ENCODE results near the gene LPCAT4. TPM values are rescaled to one million over a fixed set of nuclear protein-coding genes. Genes with fewer than 3 reads are reported as not detected.
A peak's percentile ranks its signal among the peaks of the same experiment; 100 is the strongest.

LPCAT4 gene
- total RNA-seq, 8 experiments from 2014 or later: 9.9 to 39.6 (median 21.8) TPM

GRCh38 chr15:34374816-34375215, 7.8 kb upstream of the LPCAT4 start:
- ATAC-seq (replicated peaks in 6 of 8): no peak
- in situ Hi-C loops (cut with MboI; ENCODE audit: low pct_unique_long_range_greater_than_20kb in 2 of 9, low sequenced_read_pairs in 9 of 9, unreplicated experiment in 9 of 9): loop anchor here in 3 of 9 experiments (25.0 kb wide), 2 partner anchors 212 to 263 kb away; partner anchors contain the start of genes GOLGA8B (in 2 of the 3), EMC7 (in 1 of the 3) and PGBD4 (in 1 of the 3)
- no peak overlapping the region for H3K27ac ChIP-seq
- WGBS, 10 experiments: 33 to 100% (median 86%) methylated on average over 1 to 2 of the region's 2 CpGs; no CpG with 5 or more reads in 1 of the 10 experiments
- no peak overlapping the region for H3K4me3 ChIP-seq
- no peaks in the 10 kb centered on the region for H3K4me1 ChIP-seq (replicated peaks in 1 of 2)

DNA sequence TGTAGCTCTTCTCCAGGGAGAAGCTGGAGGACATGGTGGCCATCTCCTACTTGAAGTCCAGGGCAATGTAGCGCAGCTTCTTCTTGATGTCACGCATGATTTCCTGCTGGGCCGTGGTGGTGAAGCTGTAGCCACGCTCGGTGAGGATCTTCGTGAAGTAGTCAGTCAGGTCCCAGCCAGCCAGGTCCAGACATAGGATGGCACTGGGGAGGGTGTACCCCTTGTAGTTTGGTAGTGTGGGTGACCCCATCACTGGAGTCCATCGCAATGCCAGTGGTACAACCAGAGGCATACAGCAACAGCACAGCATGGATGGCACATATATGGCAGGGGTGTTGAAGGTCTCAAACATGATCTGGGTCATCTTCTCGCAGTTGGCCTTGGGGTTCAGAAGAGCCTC, 7.0 kb upstream of the LPCAT4 start:
- H3K4me3 ChIP-seq: no peak overlapping the region
- in situ Hi-C loops (cut with MboI; ENCODE audit: low pct_unique_long_range_greater_than_20kb in 2 of 9, low sequenced_read_pairs in 9 of 9, unreplicated experiment in 9 of 9): loop anchor here in 3 of 9 experiments (25.0 kb wide), 2 partner anchors 213 to 262 kb away; partner anchors contain the start of genes GOLGA8B (in 2 of the 3), EMC7 (in 1 of the 3) and PGBD4 (in 1 of the 3)
- ATAC-seq (replicated peaks in 6 of 8): no peak

GRCh38 chr15:34370643-34371042, 3.6 kb upstream of the LPCAT4 start:
- no CpG with 5 or more reads among the region's 2 CpGs for WGBS, 10 experiments
- in situ Hi-C loops (cut with MboI; ENCODE audit: low pct_unique_long_range_greater_than_20kb in 2 of 9, low sequenced_read_pairs in 9 of 9, unreplicated experiment in 9 of 9): loop anchor here in 3 of 9 experiments (25.0 kb wide), 2 partner anchors 217 to 258 kb away; partner anchors contain the start of genes GOLGA8B (in 2 of the 3), EMC7 (in 1 of the 3) and PGBD4 (in 1 of the 3)
- no peak overlapping the region for H3K27ac ChIP-seq
- H3K4me1 ChIP-seq (replicated peaks in 1 of 2): peaks cover 7% of the 10 kb centered on the region in 2 donors
- no peak for ATAC-seq (replicated peaks in 6 of 8)
- H3K4me3 ChIP-seq: no peak overlapping the region

More for the DNA sequence above, 7.0 kb upstream of the LPCAT4 start:
- no peak overlapping the region for H3K27ac ChIP-seq
- H3K4me1 ChIP-seq (replicated peaks in 1 of 2): no peaks in the 10 kb centered on the region
- WGBS, 10 experiments: 90 to 100% (median 96%) methylated on average over 1 to 8 of the region's 8 CpGs; no CpG with 5 or more reads in 5 of the 10 experiments

GRCh38 chr15:34370129-34370528, 3.1 kb upstream of the LPCAT4 start:
- no peak overlapping the region for H3K4me3 ChIP-seq
- no peak for ATAC-seq (replicated peaks in 6 of 8)
- no peak overlapping the region for H3K27ac ChIP-seq
- in situ Hi-C loops (cut with MboI; ENCODE audit: low pct_unique_long_range_greater_than_20kb in 2 of 9, low sequenced_read_pairs in 9 of 9, unreplicated experiment in 9 of 9): loop anchor here in 3 of 9 experiments (25.0 kb wide), 2 partner anchors 217 to 258 kb away; partner anchors contain the start of genes GOLGA8B (in 2 of the 3), EMC7 (in 1 of the 3) and PGBD4 (in 1 of the 3)
- H3K4me1 ChIP-seq (replicated peaks in 1 of 2): peaks cover 12% of the 10 kb centered on the region in 2 donors
- WGBS, 10 experiments: 0 to 100% (median 93%) methylated on average over 1 to 2 of the region's 2 CpGs; no CpG with 5 or more reads in 3 of the 10 experiments

DNA sequence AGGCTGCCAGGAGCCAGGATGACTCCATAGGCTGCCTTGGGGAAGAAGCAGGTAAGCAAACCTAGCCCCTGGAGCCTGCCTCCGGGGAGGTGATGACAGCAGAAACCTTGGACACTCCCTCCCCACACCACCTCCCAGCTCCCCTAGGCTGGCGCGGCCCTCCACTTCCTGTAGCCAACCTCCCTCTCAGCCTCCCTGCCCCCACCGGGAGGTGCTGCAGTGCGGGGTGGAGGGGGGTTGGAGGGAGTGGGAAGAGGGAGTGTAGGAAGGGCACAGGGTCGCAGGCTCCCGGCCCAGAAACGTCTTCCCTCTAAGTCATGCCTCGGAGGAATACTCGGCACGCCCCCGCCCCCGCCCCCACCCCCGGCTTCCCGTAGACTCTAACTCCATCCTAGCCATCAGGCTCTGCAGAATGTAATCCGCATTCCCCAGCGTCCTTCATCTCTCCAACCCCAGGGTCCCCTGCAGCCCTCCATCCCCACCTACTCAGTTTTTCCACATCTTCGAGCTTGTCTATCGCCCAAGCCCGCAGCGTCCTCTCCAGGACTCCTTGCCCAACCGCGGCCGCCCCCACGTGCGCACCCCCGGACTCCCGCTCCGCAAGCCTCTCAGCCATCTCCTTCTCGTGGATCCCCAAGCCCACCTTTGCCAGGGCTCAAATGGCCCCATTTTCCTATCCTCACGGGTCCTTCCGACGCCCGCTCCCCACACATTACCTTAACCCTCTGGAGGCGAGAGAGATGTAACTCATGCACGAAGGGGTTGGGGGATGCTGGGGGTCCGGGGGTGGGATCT, 528 bp downstream of the LPCAT4 start:
- ATAC-seq (replicated peaks in 6 of 8): peak; percentile 6 to 77 (median 65)
- peak overlapping the region; percentile 93 to 98 for H3K27ac ChIP-seq
- in situ Hi-C loops (cut with MboI; ENCODE audit: low pct_unique_long_range_greater_than_20kb in 2 of 9, low sequenced_read_pairs in 9 of 9, unreplicated experiment in 9 of 9): loop anchor here in 3 of 9 experiments (25.0 kb wide), 2 partner anchors 221 to 254 kb away; partner anchors contain the start of genes GOLGA8B (in 2 of the 3), EMC7 (in 1 of the 3) and PGBD4 (in 1 of the 3)
- WGBS, 10 experiments: no CpG with 5 or more reads among the region's 37 CpGs
- peak overlapping the region; percentile 71 to 94 (median 93) for H3K4me3 ChIP-seq
- H3K4me1 ChIP-seq (replicated peaks in 1 of 2): peaks cover 12 to 13% of the 10 kb centered on the region in 2 donors

- H3K4me1 ChIP-seq (replicated peaks in 1 of 2): peaks cover 12 to 13% of the 10 kb centered on the region in 2 donors
- H3K4me3 ChIP-seq: peak overlapping the region; percentile 71 to 94 (median 93)
- in situ Hi-C loops (cut with MboI; ENCODE audit: low pct_unique_long_range_greater_than_20kb in 2 of 9, low sequenced_read_pairs in 9 of 9, unreplicated experiment in 9 of 9): loop anchor here in 3 of 9 experiments (25.0 kb wide), 2 partner anchors 221 to 254 kb away; partner anchors contain the start of genes GOLGA8B (in 2 of the 3), EMC7 (in 1 of the 3) and PGBD4 (in 1 of the 3)
- no peak for ATAC-seq (replicated peaks in 6 of 8)
- H3K27ac ChIP-seq: peak overlapping the region; percentile 93 to 98
- 0 to 80% (median 64%) methylated on average over 1 to 4 of the region's 5 CpGs; no CpG with 5 or more reads in 3 of the 10 experiments for WGBS, 10 experiments
Measured at GRCh38 chr15:34365836-34366235, 1.2 kb downstream of the LPCAT4 start.

GRCh38 chr15:34365091-34365825, 1.7 kb downstream of the LPCAT4 start:
- no peak for ATAC-seq (replicated peaks in 6 of 8)
- Histone ChIP-seq H3K27ac (peak overlapping the region; percentile 93 to 98), H3K4me3 (peak overlapping the region; percentile 71 to 94 (median 93)), H3K4me1 (replicated peaks in 1 of 2) (peaks cover 12 to 13% of the 10 kb centered on the region in 2 donors)
- in situ Hi-C loops (cut with MboI; ENCODE audit: low pct_unique_long_range_greater_than_20kb in 2 of 9, low sequenced_read_pairs in 9 of 9, unreplicated experiment in 9 of 9): loop anchor here in 3 of 9 experiments (25.0 kb wide), 2 partner anchors 222 to 253 kb away; partner anchors contain the start of genes GOLGA8B (in 2 of the 3), EMC7 (in 1 of the 3) and PGBD4 (in 1 of the 3)
- WGBS, 10 experiments: 60 to 100% (median 75%) methylated on average over 1 to 11 of the region's 16 CpGs; no CpG with 5 or more reads in 5 of the 10 experiments

- Histone ChIP-seq H3K4me3 (no peak overlapping the region), H3K4me1 (replicated peaks in 1 of 2) (peaks cover 12 to 13% of the 10 kb centered on the region in 2 donors), H3K27ac (no peak overlapping the region)
- in situ Hi-C loops (cut with MboI; ENCODE audit: low pct_unique_long_range_greater_than_20kb in 2 of 9, low sequenced_read_pairs in 9 of 9, unreplicated experiment in 9 of 9): loop anchor here in 3 of 9 experiments (25.0 kb wide), 2 partner anchors 223 to 252 kb away; partner anchors contain the start of genes GOLGA8B (in 2 of the 3), EMC7 (in 1 of the 3) and PGBD4 (in 1 of the 3)
- ATAC-seq (replicated peaks in 6 of 8): no peak
- WGBS, 10 experiments: 87 to 100% (median 96%) methylated on average over 5 to 8 of the region's 8 CpGs; no CpG with 5 or more reads in 6 of the 10 experiments
Measured at GRCh38 chr15:34364041-34364440, 3.0 kb downstream of the LPCAT4 start.

GRCh38 chr15:34362047-34362773, 4.8 kb downstream of the LPCAT4 start:
- 64 to 94% (median 84%) methylated on average over 2 to 6 of the region's 10 CpGs; no CpG with 5 or more reads in 1 of the 10 experiments for WGBS, 10 experiments
- ATAC-seq (replicated peaks in 6 of 8): no peak

GRCh38 chr15:34361278-34361677, 5.7 kb downstream of the LPCAT4 start:
- no peak for ATAC-seq (replicated peaks in 6 of 8)
- Histone ChIP-seq H3K27ac (no peak overlapping the region), H3K4me1 (replicated peaks in 1 of 2) (peaks cover 8 to 9% of the 10 kb centered on the region in 2 donors), H3K4me3 (no peak overlapping the region)
- in situ Hi-C loops (cut with MboI; ENCODE audit: low pct_unique_long_range_greater_than_20kb in 2 of 9, low sequenced_read_pairs in 9 of 9, unreplicated experiment in 9 of 9): loop anchor here in 3 of 9 experiments (25.0 kb wide), 2 partner anchors 226 to 249 kb away; partner anchors contain the start of genes GOLGA8B (in 2 of the 3), EMC7 (in 1 of the 3) and PGBD4 (in 1 of the 3)
- WGBS, 10 experiments: 80 to 100% (median 93%) methylated on average over 1 to 5 of the region's 7 CpGs; no CpG with 5 or more reads in 5 of the 10 experiments

More at GRCh38 chr15:34362047-34362773, 4.8 kb downstream of the LPCAT4 start:
- Histone ChIP-seq H3K4me1 (replicated peaks in 1 of 2) (peaks cover 8 to 9% of the 10 kb centered on the region in 2 donors), H3K4me3 (no peak overlapping the region), H3K27ac (no peak overlapping the region)
- in situ Hi-C loops (cut with MboI; ENCODE audit: low pct_unique_long_range_greater_than_20kb in 2 of 9, low sequenced_read_pairs in 9 of 9, unreplicated experiment in 9 of 9): loop anchor here in 3 of 9 experiments (25.0 kb wide), 2 partner anchors 225 to 250 kb away; partner anchors contain the start of genes GOLGA8B (in 2 of the 3), EMC7 (in 1 of the 3) and PGBD4 (in 1 of the 3)

DNA sequence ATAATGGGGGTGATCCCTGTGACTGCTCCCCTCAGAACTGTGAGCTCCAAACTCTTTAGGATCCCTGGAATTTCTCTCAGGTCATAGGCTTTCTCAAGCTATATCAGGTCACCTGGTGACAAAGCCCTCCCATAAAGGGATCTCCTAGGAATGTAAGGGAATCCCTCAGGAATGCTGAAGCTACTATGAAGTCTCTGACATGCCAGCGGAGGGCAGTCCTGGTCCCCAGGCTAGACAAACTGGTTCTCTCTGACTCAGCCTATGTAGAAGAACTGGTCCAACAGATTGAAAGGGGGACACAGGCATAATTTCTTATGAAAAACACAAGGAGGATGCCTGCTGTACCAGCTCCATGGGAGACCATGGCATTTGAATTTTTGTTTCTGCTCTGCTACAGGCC, 6.7 kb downstream of the LPCAT4 start:
- 63 to 83% methylated on average over 1 of the region's 1 CpG; no CpG with 5 or more reads in 8 of the 10 experiments for WGBS, 10 experiments
- Histone ChIP-seq H3K4me1 (replicated peaks in 1 of 2) (peaks cover 2 to 3% of the 10 kb centered on the region in 2 donors), H3K4me3 (no peak overlapping the region), H3K27ac (no peak overlapping the region)
- in situ Hi-C loops (cut with MboI; ENCODE audit: low pct_unique_long_range_greater_than_20kb in 2 of 9, low sequenced_read_pairs in 9 of 9, unreplicated experiment in 9 of 9): loop anchor here in 3 of 9 experiments (25.0 kb wide), 2 partner anchors 227 to 248 kb away; partner anchors contain the start of genes GOLGA8B (in 2 of the 3), EMC7 (in 1 of the 3) and PGBD4 (in 1 of the 3)
- ATAC-seq (replicated peaks in 6 of 8): no peak
